Heart left ventricle (tissue), 16 donors: ENCODE data around the gene DSCAM. TPM values are rescaled to one million over a fixed set of nuclear protein-coding genes. Genes with fewer than 3 reads are reported as not detected.

Source experiments
- ATAC-seq, 4 donors: fragments of 200-7000 bp; cut with Tn5 transposase; one replicate each; pipeline ENCODE4 v1.9.1; 2020 to 2022; ENCODE audit warnings: moderate library complexity in 4 of 4, mild to moderate bottlenecking in 3 of 4, moderate number of reproducible peaks in 1 of 4
- DNase-seq, 5 donors: peaks; one replicate each; pipeline ENCODE4 v3.0.0-alpha.2; 2020
- H3K27ac ChIP-seq, 12 donors: fragments of 200-600 bp; sonication (generic) in 4 of 12; one replicate each; pipeline versions ENCODE4 v1.5.0 to v1.8.0; 2016 to 2022; ENCODE audit warnings: mild to moderate bottlenecking in 2 of 12
- H3K27me3 ChIP-seq, 9 donors: fragments of 200-600 bp; sonication (generic) in 2 of 9; one replicate each; pipeline versions ENCODE4 v1.5.1 to v1.8.0; 2016 to 2022; ENCODE audit warnings: mild to moderate bottlenecking in 3 of 9
- H3K36me3 ChIP-seq, 9 donors: fragments of 200-600 bp; sonication (generic) in 2 of 9; one replicate each; pipeline versions ENCODE4 v1.5.0 to v1.8.0; 2018 to 2022; ENCODE audit warnings: mild to moderate bottlenecking in 2 of 9
- H3K4me1 ChIP-seq, 12 donors: fragments of 200-600 bp; sonication (generic) in 4 of 12; one replicate each; pipeline versions ENCODE4 v1.5.0 to v1.8.0; 2016 to 2022; ENCODE audit warnings: mild to moderate bottlenecking in 3 of 12
- H3K4me3 ChIP-seq, 12 donors: fragments of 200-600 bp; sonication (generic) in 4 of 12; one replicate each; pipeline versions ENCODE4 v1.5.0 to v1.8.0; 2017 to 2022; ENCODE audit warnings: mild to moderate bottlenecking in 9 of 12, moderate library complexity in 4 of 12
- H3K9me3 ChIP-seq, 12 donors: fragments of 200-600 bp; sonication (generic) in 4 of 12; one replicate each; pipeline versions ENCODE4 v1.5.0 to v1.8.0; 2016 to 2022; ENCODE audit warnings: mild to moderate bottlenecking in 1 of 12
- CTCF ChIP-seq, 12 donors: fragments of 200-600 bp; sonication (generic) in 4 of 12; IDR thresholded peaks; one replicate each; pipeline versions ENCODE4 v1.5.0 to v1.8.0; 2018 to 2022; ENCODE audit warnings: antibody characterized with exemption in 12 of 12, mild to moderate bottlenecking in 5 of 12
- POLR2A ChIP-seq, 2 donors: fragments of 450-650 bp; IDR thresholded peaks; one replicate each; pipeline ENCODE4 v1.6.1; 2017; ENCODE audit warnings: antibody characterized with exemption in 2 of 2, mild to moderate bottlenecking in 2 of 2, moderate library complexity in 2 of 2
- WGBS, 4 donors: extraction: QIAGEN DNeasy Blood & Tissue Kit in 2 of 4; methylation state at CpG; one replicate each; pipeline versions ENCODE4 v1.1.5 to v1.1.7; 2013 to 2018; 5-methylcytosine and 5-hydroxymethylcytosine counted together
- intact Hi-C, 10 donors: fragments of 100-400 bp; cut with DNase I; formaldehyde crosslinking; loops; one replicate each; pipeline versions ENCODE4 v1.11.1 to v1.14.2; 2022
- polyA plus RNA-seq, 2 donors: library from polyadenylated mRNA; stranded (reverse); fragments of 200-250 nt; gene quantifications; one replicate each; pipeline ENCODE4 v1.2.3, GENCODE V29; 2013
- total RNA-seq, 9 donors: library from RNA; depleted of rRNA in 2 of 9; stranded (reverse); fragments of >200 nt in 2 of 9; fragmentation: NEBNext Ultra II Directional in 3 of 9; extraction: Animal tissue kit (Norgen Biotek cat#: 25700) in 3 of 9; gene quantifications; one replicate each; pipeline versions ENCODE4 v1.1.0 to v1.2.4, GENCODE V29; 2016 to 2023
- donor health status: ischemic (EF 13 %, LVEDD 7.1; RV severe dilation, severe dysfunction).
- donor health status: healthy with polysubstance abuse.
- donor health status: DM: no; HTN: yes; CAD: no.
- donor health status: DM: no; HTN: no; CAD: no.
- donor health status: ischemic (EF 25% LVEDD 6.9; RV normal size, moderate dysfunction).
- donor health status: ischemic (EF 25% LVEDD 5.7; RV mildly dilated, moderate dysfunction).
- donor health status: healthy.
- donor health status: DM: yes; HTN: yes; CAD: no.
- donor health status: ischemic (EF 35%, LVEDD 5.7; RV mildly dilated, moderate dysfunction).
- donor health status: nonischemic (EF 11% LVEDD 7.7; RV severe dilation, severe dysfunction).
- donor health status: DM: yes; HTN: yes; CAD: no.
- donor health status: PGD.
- donor health status: ischemic (EF 29% LVEDD 5.4; RV normal size, mild dysfunction).
- donor health status: nonischemic (EF 23%, LVEDD 6.1; RV moderate dilation, normal function).

DSCAM gene
- total and polyA plus RNA-seq, 11 donors = 0.03 TPM; not detected in 10

- intact Hi-C loops = loop anchor here in 1 of 10 donors (10.0 kb wide), 1 partner anchor 64 kb away; no protein-coding TSS in a partner anchor
- DNase-seq (no peak), ATAC-seq (no peak)
- no peak overlapping the region for H3K27ac ChIP-seq
- 62 to 87% (median 83%) methylated on average over 1 of the region's 1 CpG for WGBS, 4 donors
- no peak overlapping the region for H3K4me3 ChIP-seq
- no peaks in the 10 kb centered on the region for H3K27me3 ChIP-seq
- peaks cover 0 to 23% (median 5%) of the 10 kb centered on the region in 12 donors for H3K9me3 ChIP-seq
- no peaks in the 10 kb centered on the region for H3K36me3 ChIP-seq
- no peaks in the 10 kb centered on the region for H3K4me1 ChIP-seq
- TF ChIP-seq CTCF (IDR thresholded peaks at IDR 0.05) (no peak), POLR2A (IDR thresholded peaks at IDR 0.05) (no peak)
Observed at GRCh38 chr21:40490408-40490807, 356.6 kb downstream of the DSCAM start.

- intact Hi-C loops = no loop called here
- no peak for TF ChIP-seq POLR2A (IDR thresholded peaks at IDR 0.05)
- TF ChIP-seq CTCF (IDR thresholded peaks at IDR 0.05) = no peak
- no peaks in the 10 kb centered on the region for H3K36me3 ChIP-seq
- peaks cover 0 to 23% (median 5%) of the 10 kb centered on the region in 12 donors for H3K9me3 ChIP-seq
- H3K27me3 ChIP-seq = no peaks in the 10 kb centered on the region
- DNase-seq (no peak), ATAC-seq (no peak)
- H3K4me3 ChIP-seq = no peak overlapping the region
- no peak overlapping the region for H3K27ac ChIP-seq
- H3K4me1 ChIP-seq = no peaks in the 10 kb centered on the region
- WGBS, 4 donors = 77 to 100% (median 86%) methylated on average over 1 of the region's 1 CpG
Observed at GRCh38 chr21:40489001-40489400, 358.0 kb downstream of the DSCAM start.

- H3K27ac ChIP-seq = no peak overlapping the region
- ATAC-seq (no peak), DNase-seq (no peak)
- no peaks in the 10 kb centered on the region for H3K4me1 ChIP-seq
- no peaks in the 10 kb centered on the region for H3K9me3 ChIP-seq
- H3K36me3 ChIP-seq = no peaks in the 10 kb centered on the region
- no peak overlapping the region for H3K4me3 ChIP-seq
- WGBS, 4 donors = 84 to 89% (median 84%) methylated on average over 9 of the region's 9 CpGs
- intact Hi-C loops = no loop called here
- TF ChIP-seq CTCF (IDR thresholded peaks at IDR 0.05) (no peak), POLR2A (IDR thresholded peaks at IDR 0.05) (no peak)
- H3K27me3 ChIP-seq = no peaks in the 10 kb centered on the region
Observed at GRCh38 chr21:40481764-40482163, 365.2 kb downstream of the DSCAM start.

GRCh38 chr21:40474513-40474912, 372.4 kb downstream of the DSCAM start:
- DNase-seq (no peak), ATAC-seq (no peak)
- 85 to 94% (median 91%) methylated on average over 15 of the region's 15 CpGs for WGBS, 4 donors
- H3K27me3 ChIP-seq = no peaks in the 10 kb centered on the region
- H3K36me3 ChIP-seq = no peaks in the 10 kb centered on the region
- H3K4me1 ChIP-seq = no peaks in the 10 kb centered on the region
- TF ChIP-seq POLR2A (IDR thresholded peaks at IDR 0.05) (no peak), CTCF (IDR thresholded peaks at IDR 0.05) (no peak)
- intact Hi-C loops = no loop called here
- no peaks in the 10 kb centered on the region for H3K9me3 ChIP-seq
- no peak overlapping the region for H3K4me3 ChIP-seq
- no peak overlapping the region for H3K27ac ChIP-seq
